D341Med (cell line): Measurements from ENCODE around the gene POLD2.

Experiments
- DNase-seq: peaks from one replicate; pipeline ENCODE4 v3.0.0; 2012; ENCODE audit warnings: low spot score

POLD2 gene

GRCh38 chr7:44064791-44065430, 58.4 kb downstream of the POLD2 start:
- DNase-seq = no peak
